Fibroblast of the aortic adventitia (primary cell): Measurements from ENCODE around the gene LRFN4. TPM values are rescaled to one million over a fixed set of nuclear protein-coding genes. Genes with fewer than 3 reads are reported as not detected.

ENCODE experiments used
- DNase-seq: peaks from one replicate; pipeline ENCODE4 v3.0.0-alpha.2; 2010; ENCODE audit warnings: low read depth
- H3K4me3 ChIP-seq: 2 replicates; pipeline ENCODE4 v1.5.1; 2011; ENCODE audit warnings: low read depth, mild to moderate bottlenecking, control low read depth, low read length, moderate library complexity
- CTCF ChIP-seq: IDR thresholded peaks from 2 replicates; pipeline ENCODE4 v1.5.1; 2011; ENCODE audit warnings: mild to moderate bottlenecking, low read length, control low read depth, inconsistent platforms; ENCODE audit not compliant: insufficient read depth
- total RNA-seq: library from RNA; depleted of rRNA; stranded (reverse); fragments of >200 nt; gene quantifications from 2 replicates; pipeline ENCODE4 v1.2.3, GENCODE V29; 2012; ENCODE audit warnings: low replicate concordance

Gene LRFN4
- total RNA-seq, 1 donor: 25.8 TPM

GRCh38 chr11:66910016-66910415, 53.2 kb downstream of the LRFN4 start:
- no peak overlapping the region for H3K4me3 ChIP-seq
- TF ChIP-seq CTCF: no peak
- DNase-seq: no peak

Other genes with a start within 250 kb of the LRFN4 start
- gene RBM14, start 240.4 kb upstream of the LRFN4 start, total RNA-seq: 11.4 and 26.9 TPM in 2 replicates
- gene RBM4, start 218.4 kb upstream of the LRFN4 start, total RNA-seq: 34.5 and 73.8 TPM in 2 replicates
- gene RBM4B, start 179.2 kb upstream of the LRFN4 start, total RNA-seq: 7.5 and 23.9 TPM in 2 replicates
- gene SPTBN2, start 127.8 kb upstream of the LRFN4 start, total RNA-seq: 0.27 and 4.9 TPM in 2 replicates
- gene RCE1, start 13.6 kb upstream of the LRFN4 start, total RNA-seq: 5.3 and 10.7 TPM in 2 replicates
- 12.7 and 21.5 TPM in 2 replicates for gene PC, start 101.3 kb downstream of the LRFN4 start, total RNA-seq
- gene C11orf86, start 118.2 kb downstream of the LRFN4 start, total RNA-seq: not detected in 2 replicates
- gene SYT12, start 166.1 kb downstream of the LRFN4 start, total RNA-seq: 0.09 TPM in 1 of 2 replicates, not detected in the other
- 15.1 and 26.1 TPM in 2 replicates for gene RHOD, start 199.8 kb downstream of the LRFN4 start, total RNA-seq